HL-60 (cell line): ENCODE measurements around the gene CNTNAP5.

ENCODE experiments used
- DNase-seq, 2 experiments: peaks; one replicate each; pipeline ENCODE4 v3.0.0-alpha.2; 2010 to 2020; ENCODE audit warnings: low read depth in 1 of 2, low spot score in 1 of 2
- H3K27ac ChIP-seq: fragments of 250-450 bp; sonication (Bioruptor Pico); replicated peaks from 2 replicates; pipeline ENCODE4 v1.5.1; 2020; ENCODE audit warnings: mild to moderate bottlenecking, moderate library complexity
- H3K27me3 ChIP-seq: fragments of 250-450 bp; sonication (Bioruptor Pico); 2 replicates; pipeline ENCODE4 v1.5.1; 2021; ENCODE audit warnings: mild to moderate bottlenecking, moderate library complexity; ENCODE audit not compliant: insufficient read depth, poor library complexity, severe bottlenecking
- H3K4me3 ChIP-seq: replicated peaks from 2 replicates; pipeline ENCODE4 v1.5.1; 2011; ENCODE audit warnings: mild to moderate bottlenecking, control low read depth, low read length; ENCODE audit not compliant: insufficient read depth
- GABPA ChIP-seq: IDR thresholded peaks from 2 replicates; pipeline ENCODE4 v1.6.1; 2012; ENCODE audit warnings: low read depth
- POLR2AphosphoS5 ChIP-seq: IDR thresholded peaks from 2 replicates; pipeline ENCODE4 v1.6.1; 2012; ENCODE audit warnings: low read depth
- SPI1 ChIP-seq: IDR thresholded peaks from 2 replicates; pipeline ENCODE4 v1.6.1; 2012; ENCODE audit warnings: low read depth, mild to moderate bottlenecking, borderline replicate concordance
- TF ChIP-seq, protein P1 (sequence below): IDR thresholded peaks from one replicate; pipeline ENCODE4 v1.5.1; 2011; ENCODE audit warnings: low read length, control low read depth, inconsistent platforms; ENCODE audit not compliant: insufficient read depth
- TF ChIP-seq, protein P2 (sequence below): IDR thresholded peaks from 2 replicates; pipeline ENCODE4 v1.6.1; 2012; ENCODE audit warnings: low read depth; ENCODE audit not compliant: insufficient replicate concordance

The CNTNAP5 gene

GRCh38 chr2:124138076-124138475 is 113.0 kb downstream of the CNTNAP5 start:
- Histone ChIP-seq H3K4me3 (no peak overlapping the region), H3K27ac (no peak overlapping the region), H3K27me3 (no peaks in the 10 kb centered on the region)
- no peak for TF ChIP-seq POLR2AphosphoS5
- no peak for TF ChIP-seq SPI1
- TF ChIP-seq, protein P1, sequence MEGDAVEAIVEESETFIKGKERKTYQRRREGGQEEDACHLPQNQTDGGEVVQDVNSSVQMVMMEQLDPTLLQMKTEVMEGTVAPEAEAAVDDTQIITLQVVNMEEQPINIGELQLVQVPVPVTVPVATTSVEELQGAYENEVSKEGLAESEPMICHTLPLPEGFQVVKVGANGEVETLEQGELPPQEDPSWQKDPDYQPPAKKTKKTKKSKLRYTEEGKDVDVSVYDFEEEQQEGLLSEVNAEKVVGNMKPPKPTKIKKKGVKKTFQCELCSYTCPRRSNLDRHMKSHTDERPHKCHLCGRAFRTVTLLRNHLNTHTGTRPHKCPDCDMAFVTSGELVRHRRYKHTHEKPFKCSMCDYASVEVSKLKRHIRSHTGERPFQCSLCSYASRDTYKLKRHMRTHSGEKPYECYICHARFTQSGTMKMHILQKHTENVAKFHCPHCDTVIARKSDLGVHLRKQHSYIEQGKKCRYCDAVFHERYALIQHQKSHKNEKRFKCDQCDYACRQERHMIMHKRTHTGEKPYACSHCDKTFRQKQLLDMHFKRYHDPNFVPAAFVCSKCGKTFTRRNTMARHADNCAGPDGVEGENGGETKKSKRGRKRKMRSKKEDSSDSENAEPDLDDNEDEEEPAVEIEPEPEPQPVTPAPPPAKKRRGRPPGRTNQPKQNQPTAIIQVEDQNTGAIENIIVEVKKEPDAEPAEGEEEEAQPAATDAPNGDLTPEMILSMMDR = no peak
- TF ChIP-seq GABPA = no peak
- no peak for DNase-seq

GRCh38 chr2:124145982-124146381 is 120.9 kb downstream of the CNTNAP5 start:
- TF ChIP-seq, protein P2, sequence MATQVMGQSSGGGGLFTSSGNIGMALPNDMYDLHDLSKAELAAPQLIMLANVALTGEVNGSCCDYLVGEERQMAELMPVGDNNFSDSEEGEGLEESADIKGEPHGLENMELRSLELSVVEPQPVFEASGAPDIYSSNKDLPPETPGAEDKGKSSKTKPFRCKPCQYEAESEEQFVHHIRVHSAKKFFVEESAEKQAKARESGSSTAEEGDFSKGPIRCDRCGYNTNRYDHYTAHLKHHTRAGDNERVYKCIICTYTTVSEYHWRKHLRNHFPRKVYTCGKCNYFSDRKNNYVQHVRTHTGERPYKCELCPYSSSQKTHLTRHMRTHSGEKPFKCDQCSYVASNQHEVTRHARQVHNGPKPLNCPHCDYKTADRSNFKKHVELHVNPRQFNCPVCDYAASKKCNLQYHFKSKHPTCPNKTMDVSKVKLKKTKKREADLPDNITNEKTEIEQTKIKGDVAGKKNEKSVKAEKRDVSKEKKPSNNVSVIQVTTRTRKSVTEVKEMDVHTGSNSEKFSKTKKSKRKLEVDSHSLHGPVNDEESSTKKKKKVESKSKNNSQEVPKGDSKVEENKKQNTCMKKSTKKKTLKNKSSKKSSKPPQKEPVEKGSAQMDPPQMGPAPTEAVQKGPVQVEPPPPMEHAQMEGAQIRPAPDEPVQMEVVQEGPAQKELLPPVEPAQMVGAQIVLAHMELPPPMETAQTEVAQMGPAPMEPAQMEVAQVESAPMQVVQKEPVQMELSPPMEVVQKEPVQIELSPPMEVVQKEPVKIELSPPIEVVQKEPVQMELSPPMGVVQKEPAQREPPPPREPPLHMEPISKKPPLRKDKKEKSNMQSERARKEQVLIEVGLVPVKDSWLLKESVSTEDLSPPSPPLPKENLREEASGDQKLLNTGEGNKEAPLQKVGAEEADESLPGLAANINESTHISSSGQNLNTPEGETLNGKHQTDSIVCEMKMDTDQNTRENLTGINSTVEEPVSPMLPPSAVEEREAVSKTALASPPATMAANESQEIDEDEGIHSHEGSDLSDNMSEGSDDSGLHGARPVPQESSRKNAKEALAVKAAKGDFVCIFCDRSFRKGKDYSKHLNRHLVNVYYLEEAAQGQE = no peak
- TF ChIP-seq POLR2AphosphoS5 = no peak
- no peak for TF ChIP-seq SPI1
- no peak for TF ChIP-seq GABPA
- TF ChIP-seq, protein P1 = no peak
- no peak for DNase-seq
- H3K27ac ChIP-seq = no peak overlapping the region
- no peak overlapping the region for H3K4me3 ChIP-seq
- H3K27me3 ChIP-seq = no peaks in the 10 kb centered on the region

GRCh38 chr2:124147552-124147951 is 122.5 kb downstream of the CNTNAP5 start:
- H3K27ac ChIP-seq = no peak overlapping the region
- TF ChIP-seq, protein P2 = no peak
- TF ChIP-seq, protein P1 = no peak
- TF ChIP-seq SPI1 (no peak), GABPA (no peak)
- no peak for DNase-seq
- H3K27me3 ChIP-seq = no peaks in the 10 kb centered on the region
- H3K4me3 ChIP-seq = no peak overlapping the region

- TF ChIP-seq GABPA = no peak
- no peak for TF ChIP-seq SPI1
- TF ChIP-seq POLR2AphosphoS5 = no peak
- TF ChIP-seq, protein P2 = no peak
- TF ChIP-seq, protein P1 = no peak
- Histone ChIP-seq H3K4me3 (no peak overlapping the region), H3K27me3 (no peaks in the 10 kb centered on the region), H3K27ac (no peak overlapping the region)
- no peak for DNase-seq
Measured at GRCh38 chr2:124149571-124149970, 124.5 kb downstream of the CNTNAP5 start.
